ENCODE data around the gene HOXC5. TPM values are rescaled to one million over a fixed set of nuclear protein-coding genes. Genes with fewer than 3 reads are reported as not detected.

HOXC5 gene
- polyA plus RNA-seq, 2 of the 4 experiments (the other 2 are of a cell fraction): 0.41 to 0.98 TPM

DNA sequence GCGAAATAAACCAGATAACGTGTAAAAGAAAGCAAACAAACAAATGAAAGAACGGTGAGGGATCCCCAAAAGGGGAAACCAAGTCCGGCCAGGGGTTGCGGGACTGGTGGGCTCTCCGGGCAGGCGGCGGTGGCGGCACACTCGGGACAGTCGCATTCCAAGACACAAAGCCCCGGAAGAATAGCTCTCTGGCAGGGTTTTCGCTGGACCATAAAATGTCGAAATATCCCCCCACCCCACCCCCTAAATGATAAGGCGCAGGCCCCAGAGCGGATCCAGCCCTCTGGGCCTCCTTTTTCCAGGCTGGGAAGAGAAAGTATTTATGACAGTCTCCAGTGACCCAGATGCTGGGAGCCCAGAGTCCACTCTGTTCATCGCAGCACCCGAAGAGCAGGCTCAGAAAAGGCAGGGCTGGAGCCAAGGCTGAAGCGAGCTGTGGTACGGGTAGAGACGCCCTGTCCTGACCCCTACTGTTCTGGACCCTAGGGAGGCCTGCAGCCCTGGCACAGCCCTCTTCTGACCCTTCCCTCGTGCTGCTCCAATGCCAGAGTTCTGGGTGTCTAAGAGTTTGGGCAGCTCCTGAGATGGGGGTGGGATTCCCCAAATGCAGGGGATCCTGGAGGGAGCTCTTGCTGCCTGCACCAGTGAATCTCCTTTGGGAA, 26.2 kb upstream of the HOXC5 start (continued):
- TF ChIP-seq, protein P1, sequence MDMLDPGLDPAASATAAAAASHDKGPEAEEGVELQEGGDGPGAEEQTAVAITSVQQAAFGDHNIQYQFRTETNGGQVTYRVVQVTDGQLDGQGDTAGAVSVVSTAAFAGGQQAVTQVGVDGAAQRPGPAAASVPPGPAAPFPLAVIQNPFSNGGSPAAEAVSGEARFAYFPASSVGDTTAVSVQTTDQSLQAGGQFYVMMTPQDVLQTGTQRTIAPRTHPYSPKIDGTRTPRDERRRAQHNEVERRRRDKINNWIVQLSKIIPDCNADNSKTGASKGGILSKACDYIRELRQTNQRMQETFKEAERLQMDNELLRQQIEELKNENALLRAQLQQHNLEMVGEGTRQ (IDR thresholded peaks at IDR 0.05): no peak

DNA sequence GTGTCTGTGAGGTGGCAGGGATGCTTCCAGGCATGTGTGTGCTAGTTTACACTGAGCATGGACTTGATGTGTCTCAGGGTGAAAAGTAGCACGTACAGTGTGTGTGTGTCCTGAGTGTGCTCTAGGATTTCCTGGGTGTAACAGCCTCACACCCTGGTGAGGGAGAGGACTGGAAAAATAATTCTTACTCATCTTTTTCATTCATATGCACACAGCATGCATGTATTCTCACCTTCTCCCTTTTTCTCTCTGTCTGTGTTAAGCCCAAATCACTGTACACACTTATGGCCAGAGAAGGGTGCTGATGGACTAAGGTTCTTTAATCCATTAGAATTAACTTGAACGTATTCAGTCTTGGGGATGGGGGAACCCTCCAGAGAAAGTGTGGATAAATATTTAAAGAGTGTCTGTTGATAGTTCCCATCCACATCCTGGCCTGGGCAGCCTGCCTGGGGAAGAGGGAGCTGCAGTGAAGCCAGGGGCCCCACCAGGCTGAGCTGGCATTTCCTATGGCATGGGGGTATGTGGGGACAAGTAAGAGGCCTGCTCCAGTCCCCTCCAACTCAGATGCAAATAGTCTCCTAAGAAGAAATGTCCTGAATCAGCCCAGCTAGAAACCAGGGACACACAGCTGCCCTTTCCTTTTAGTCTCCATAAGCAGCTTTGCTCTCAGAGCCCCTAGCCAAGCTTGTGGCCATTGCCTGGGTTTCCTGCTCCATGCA, 25.2 kb upstream of the HOXC5 start:
- no peak for FAIRE-seq
- TF ChIP-seq RCOR1 (IDR thresholded peaks at IDR 0.05; ENCODE audit: low read depth, low read length): no peak
- no peak for TF ChIP-seq HEYL (CRISPR knock-in tag; IDR thresholded peaks at IDR 0.05)
- no peak for TF ChIP-seq BHLHE40 (IDR thresholded peaks at IDR 0.05; ENCODE audit: low read depth, low read length)
- TF ChIP-seq NPAS2 (CRISPR knock-in tag; IDR thresholded peaks at IDR 0.05; ENCODE audit: borderline replicate concordance): no peak
- TF ChIP-seq, protein P2, sequence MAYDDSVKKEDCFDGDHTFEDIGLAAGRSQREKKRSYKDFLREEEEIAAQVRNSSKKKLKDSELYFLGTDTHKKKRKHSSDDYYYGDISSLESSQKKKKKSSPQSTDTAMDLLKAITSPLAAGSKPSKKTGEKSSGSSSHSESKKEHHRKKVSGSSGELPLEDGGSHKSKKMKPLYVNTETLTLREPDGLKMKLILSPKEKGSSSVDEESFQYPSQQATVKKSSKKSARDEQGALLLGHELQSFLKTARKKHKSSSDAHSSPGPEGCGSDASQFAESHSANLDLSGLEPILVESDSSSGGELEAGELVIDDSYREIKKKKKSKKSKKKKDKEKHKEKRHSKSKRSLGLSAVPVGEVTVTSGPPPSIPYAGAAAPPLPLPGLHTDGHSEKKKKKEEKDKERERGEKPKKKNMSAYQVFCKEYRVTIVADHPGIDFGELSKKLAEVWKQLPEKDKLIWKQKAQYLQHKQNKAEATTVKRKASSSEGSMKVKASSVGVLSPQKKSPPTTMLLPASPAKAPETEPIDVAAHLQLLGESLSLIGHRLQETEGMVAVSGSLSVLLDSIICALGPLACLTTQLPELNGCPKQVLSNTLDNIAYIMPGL (CRISPR knock-in tag; IDR thresholded peaks at IDR 0.05; ENCODE audit: borderline replicate concordance): no peak
- TF ChIP-seq, protein P3, sequence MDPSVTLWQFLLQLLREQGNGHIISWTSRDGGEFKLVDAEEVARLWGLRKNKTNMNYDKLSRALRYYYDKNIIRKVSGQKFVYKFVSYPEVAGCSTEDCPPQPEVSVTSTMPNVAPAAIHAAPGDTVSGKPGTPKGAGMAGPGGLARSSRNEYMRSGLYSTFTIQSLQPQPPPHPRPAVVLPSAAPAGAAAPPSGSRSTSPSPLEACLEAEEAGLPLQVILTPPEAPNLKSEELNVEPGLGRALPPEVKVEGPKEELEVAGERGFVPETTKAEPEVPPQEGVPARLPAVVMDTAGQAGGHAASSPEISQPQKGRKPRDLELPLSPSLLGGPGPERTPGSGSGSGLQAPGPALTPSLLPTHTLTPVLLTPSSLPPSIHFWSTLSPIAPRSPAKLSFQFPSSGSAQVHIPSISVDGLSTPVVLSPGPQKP (IDR thresholded peaks at IDR 0.05; ENCODE audit: low read depth, low read length): no peak
- Histone ChIP-seq H3K27ac (peak overlapping the region in 1 of 2 experiments; percentile 97; a peak in 1 of 6 replicates), H3K4me3 (no peak overlapping the region), H3K4me1 (peaks cover 32% of the 10 kb centered on the region), H3K9me3 (no peaks in the 10 kb centered on the region), H3K4me2 (no peak overlapping the region; the same call in 2 of the 3 replicates)
- WGBS (ENCODE audit: missing lambda C conversion rate): 82% methylated on average over 2 of the region's 2 CpGs
- ChIA-PET CTCF (interaction anchor here (0.5 to 28.7 kb wide), 25 partner anchors 9 to 316 kb away, joined by 3 to 1074 read pairs (median 6); partner anchors contain the start of genes HOXC10, HOXC13, HOXC4 and HOXC5), POLR2A (interaction anchor here (1.4 to 2.3 kb wide), 2 partner anchors 10 to 194 kb away, joined by 3 to 40 read pairs; no protein-coding TSS in a partner anchor)
- DNase-seq (ENCODE audit: low read depth in 1 of 2, low spot score in 1 of 2): no peak
- no peak for ATAC-seq

DNA sequence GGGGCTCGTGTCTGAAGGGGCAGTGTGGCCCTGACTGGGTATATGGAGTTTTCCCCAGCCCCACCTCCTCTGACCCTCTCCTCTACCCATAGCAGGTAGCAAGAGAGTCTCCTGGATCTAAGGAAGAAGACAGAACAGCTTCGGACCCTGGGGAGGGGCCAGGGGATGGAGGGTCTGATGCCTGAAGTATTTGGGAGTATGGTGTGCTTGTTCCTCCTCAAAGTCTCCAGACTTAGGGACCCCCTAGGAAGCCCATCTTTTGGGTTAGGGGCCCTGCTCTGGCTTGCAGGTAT, 24.6 kb upstream of the HOXC5 start:
- ChIA-PET CTCF (interaction anchor here (0.5 to 28.7 kb wide), 20 partner anchors 9 to 351 kb away, joined by 3 to 1074 read pairs (median 4); partner anchors contain the start of genes HOXC10, HOXC13, HOXC4 and HOXC5), POLR2A (interaction anchor here (1.0 to 2.3 kb wide), 6 partner anchors 9 to 193 kb away, joined by 3 to 40 read pairs (median 4); partner anchors contain the start of gene HOXC5)
- FAIRE-seq: no peak
- 100% methylated on average over 2 of the region's 2 CpGs for WGBS (ENCODE audit: missing lambda C conversion rate)
- no peak overlapping the region; the same call in 2 of the 3 replicates for H3K4me3 ChIP-seq
- peak overlapping the region in 1 of 2 experiments; percentile 97; a peak in 3 of 6 replicates for H3K27ac ChIP-seq
- TF ChIP-seq SREBF2 (IDR thresholded peaks at IDR 0.05): no peak
- TF ChIP-seq EP300 (IDR thresholded peaks at IDR 0.05): no peak
- TF ChIP-seq, protein P4, sequence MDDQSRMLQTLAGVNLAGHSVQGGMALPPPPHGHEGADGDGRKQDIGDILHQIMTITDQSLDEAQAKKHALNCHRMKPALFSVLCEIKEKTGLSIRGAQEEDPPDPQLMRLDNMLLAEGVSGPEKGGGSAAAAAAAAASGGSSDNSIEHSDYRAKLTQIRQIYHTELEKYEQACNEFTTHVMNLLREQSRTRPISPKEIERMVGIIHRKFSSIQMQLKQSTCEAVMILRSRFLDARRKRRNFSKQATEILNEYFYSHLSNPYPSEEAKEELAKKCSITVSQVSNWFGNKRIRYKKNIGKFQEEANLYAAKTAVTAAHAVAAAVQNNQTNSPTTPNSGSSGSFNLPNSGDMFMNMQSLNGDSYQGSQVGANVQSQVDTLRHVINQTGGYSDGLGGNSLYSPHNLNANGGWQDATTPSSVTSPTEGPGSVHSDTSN (IDR thresholded peaks at IDR 0.05): no peak
- TF ChIP-seq CBX2 (IDR thresholded peaks at IDR 0.05; ENCODE audit: borderline replicate concordance, low read depth): no peak
- TF ChIP-seq, protein P2 (CRISPR knock-in tag; IDR thresholded peaks at IDR 0.05; ENCODE audit: borderline replicate concordance): no peak
- TF ChIP-seq FOXS1 (CRISPR knock-in tag; IDR thresholded peaks at IDR 0.05): no peak
- no peak for TF ChIP-seq CHD2 (IDR thresholded peaks at IDR 0.05; ENCODE audit: low read length, partially characterized antibody)
- TF ChIP-seq CHD4 (IDR thresholded peaks at IDR 0.05; ENCODE audit: borderline replicate concordance): no peak
- TF ChIP-seq POLR2AphosphoS2 (conservative IDR thresholded peaks at IDR 0.05; ENCODE audit: low read length): no peak
- TF ChIP-seq, protein P5, sequence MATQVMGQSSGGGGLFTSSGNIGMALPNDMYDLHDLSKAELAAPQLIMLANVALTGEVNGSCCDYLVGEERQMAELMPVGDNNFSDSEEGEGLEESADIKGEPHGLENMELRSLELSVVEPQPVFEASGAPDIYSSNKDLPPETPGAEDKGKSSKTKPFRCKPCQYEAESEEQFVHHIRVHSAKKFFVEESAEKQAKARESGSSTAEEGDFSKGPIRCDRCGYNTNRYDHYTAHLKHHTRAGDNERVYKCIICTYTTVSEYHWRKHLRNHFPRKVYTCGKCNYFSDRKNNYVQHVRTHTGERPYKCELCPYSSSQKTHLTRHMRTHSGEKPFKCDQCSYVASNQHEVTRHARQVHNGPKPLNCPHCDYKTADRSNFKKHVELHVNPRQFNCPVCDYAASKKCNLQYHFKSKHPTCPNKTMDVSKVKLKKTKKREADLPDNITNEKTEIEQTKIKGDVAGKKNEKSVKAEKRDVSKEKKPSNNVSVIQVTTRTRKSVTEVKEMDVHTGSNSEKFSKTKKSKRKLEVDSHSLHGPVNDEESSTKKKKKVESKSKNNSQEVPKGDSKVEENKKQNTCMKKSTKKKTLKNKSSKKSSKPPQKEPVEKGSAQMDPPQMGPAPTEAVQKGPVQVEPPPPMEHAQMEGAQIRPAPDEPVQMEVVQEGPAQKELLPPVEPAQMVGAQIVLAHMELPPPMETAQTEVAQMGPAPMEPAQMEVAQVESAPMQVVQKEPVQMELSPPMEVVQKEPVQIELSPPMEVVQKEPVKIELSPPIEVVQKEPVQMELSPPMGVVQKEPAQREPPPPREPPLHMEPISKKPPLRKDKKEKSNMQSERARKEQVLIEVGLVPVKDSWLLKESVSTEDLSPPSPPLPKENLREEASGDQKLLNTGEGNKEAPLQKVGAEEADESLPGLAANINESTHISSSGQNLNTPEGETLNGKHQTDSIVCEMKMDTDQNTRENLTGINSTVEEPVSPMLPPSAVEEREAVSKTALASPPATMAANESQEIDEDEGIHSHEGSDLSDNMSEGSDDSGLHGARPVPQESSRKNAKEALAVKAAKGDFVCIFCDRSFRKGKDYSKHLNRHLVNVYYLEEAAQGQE (IDR thresholded peaks at IDR 0.05): no peak
- ATAC-seq: no peak
- no peak for DNase-seq (ENCODE audit: low read depth in 1 of 2, low spot score in 1 of 2)
- peaks cover 37% of the 10 kb centered on the region for H3K4me1 ChIP-seq
- H3K9me3 ChIP-seq: no peaks in the 10 kb centered on the region
- peak overlapping the region; percentile 87 for H3K4me2 ChIP-seq
